GM19438 (cell line): ENCODE data around the gene IGLL1.
"Not testable (repeated sequence)": the region's sequence is repeated elsewhere in the genome, so short reads cannot be mapped to it uniquely, and the experiment has no call there.

ENCODE experiments used
- ATAC-seq: cut with Tn5 transposase; IDR thresholded peaks from one replicate; pipeline ENCODE4 v1.9.1; 2021; ENCODE audit warnings: low read depth; ENCODE audit not compliant: unreplicated experiment

The IGLL1 gene

DNA sequence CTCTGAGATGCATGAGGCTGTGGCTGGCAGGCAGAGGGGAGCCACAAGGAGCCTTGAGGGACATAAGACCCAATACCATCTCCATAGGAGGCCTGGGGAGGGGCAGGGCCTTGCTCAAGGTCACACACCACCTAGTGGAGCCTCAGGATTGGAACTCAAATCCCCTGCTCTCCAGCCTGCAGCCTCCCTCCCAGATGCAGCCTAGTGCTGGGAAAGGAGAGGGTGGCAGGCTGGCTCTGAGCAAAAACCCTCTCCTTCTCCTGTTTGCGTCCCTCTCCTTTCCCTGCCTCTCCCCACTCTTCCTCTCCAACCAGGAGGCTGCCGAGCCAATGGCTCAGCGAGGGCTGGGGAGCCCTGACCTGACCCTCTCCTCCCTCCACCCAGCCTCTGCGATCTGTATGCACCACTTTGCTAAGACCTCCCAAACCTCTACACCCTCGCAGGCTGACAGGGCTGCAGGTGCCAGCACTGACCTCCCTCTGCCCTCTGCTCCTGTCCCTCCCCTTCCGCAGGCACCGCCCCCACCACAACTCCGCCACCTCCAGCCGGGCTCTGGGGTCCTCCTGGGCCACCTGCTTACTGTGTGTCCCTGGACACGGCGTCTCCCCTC is 14.7 kb downstream of the IGLL1 start:
- ATAC-seq, result no peak

DNA sequence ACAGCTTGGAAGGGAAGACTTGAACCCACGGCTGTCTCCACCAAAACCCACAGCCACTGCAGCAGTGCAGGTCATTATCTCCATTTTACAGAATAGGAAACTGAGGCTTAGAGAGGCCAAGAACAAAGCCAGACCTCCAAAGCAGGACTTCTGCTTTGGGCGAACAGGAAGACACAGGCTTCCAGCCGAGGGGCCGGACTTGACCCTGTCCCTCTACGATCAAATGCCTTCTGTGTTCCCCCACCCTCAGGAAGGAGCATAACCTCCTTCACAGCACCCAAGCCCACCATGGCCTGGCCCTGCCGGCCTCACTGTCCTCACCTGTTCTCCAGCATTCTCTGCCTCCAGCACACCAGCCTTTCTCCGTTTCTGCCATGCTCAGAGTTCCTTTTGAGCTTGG is 15.8 kb downstream of the IGLL1 start:
- no peak for ATAC-seq

- no peak for ATAC-seq
Measured at GRCh38 chr22:23563111-23563510, 17.0 kb downstream of the IGLL1 start.

- ATAC-seq, result no peak
Measured at GRCh38 chr22:23562186-23562585, 17.9 kb downstream of the IGLL1 start.

DNA sequence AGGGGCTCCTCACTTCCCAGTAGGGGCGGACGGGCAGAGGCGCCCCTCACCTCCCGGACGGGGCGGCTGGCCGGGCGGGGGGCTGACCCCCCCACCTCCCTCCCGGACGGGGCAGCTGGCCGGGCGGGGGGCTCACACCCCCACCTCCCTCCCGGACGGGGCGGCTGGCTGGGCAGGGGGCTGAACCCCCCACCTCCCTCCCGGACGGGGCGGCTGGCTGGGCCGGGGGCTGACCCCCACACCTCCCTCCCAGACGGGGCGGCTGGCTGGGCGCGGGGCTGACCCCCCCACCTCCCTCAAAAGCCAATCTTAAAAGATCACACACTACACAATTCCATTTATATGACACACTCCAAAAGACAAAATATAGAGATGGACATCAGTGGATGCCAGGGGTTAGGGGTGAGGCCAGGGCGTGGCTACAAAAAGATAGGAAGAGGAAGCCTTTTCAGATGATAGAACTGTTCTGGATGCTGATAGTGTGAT is 19.0 kb downstream of the IGLL1 start:
- not testable (repeated sequence) for ATAC-seq

GRCh38 chr22:23560215-23560614 is 19.9 kb downstream of the IGLL1 start:
- ATAC-seq, result not testable (repeated sequence)

GRCh38 chr22:23557467-23557866 is 22.6 kb downstream of the IGLL1 start:
- ATAC-seq, result no peak

- no peak for ATAC-seq
Measured at GRCh38 chr22:23557036-23557435, 23.1 kb downstream of the IGLL1 start.

GRCh38 chr22:23556026-23556620 is 24.0 kb downstream of the IGLL1 start:
- ATAC-seq, result no peak

DNA sequence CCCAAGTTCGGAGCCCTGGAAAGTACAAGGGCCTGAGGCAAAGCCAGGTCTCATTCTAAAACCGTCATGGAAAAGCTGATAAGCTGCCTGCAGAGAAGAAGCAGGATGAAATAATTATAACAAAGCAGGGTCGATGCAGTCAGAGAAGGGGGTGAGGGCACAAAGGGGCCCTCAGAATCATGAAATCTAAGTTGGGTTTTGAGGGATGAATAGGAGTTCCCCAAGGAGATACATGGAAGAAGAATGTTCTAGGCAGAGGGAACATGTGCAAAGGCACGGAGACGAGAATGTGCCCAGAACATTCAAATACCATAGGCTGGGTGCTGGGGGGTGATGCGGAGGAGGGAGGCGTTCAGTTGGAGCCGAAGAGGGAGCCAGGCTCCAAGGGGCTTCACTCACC is 25.0 kb downstream of the IGLL1 start:
- ATAC-seq, result no peak

DNA sequence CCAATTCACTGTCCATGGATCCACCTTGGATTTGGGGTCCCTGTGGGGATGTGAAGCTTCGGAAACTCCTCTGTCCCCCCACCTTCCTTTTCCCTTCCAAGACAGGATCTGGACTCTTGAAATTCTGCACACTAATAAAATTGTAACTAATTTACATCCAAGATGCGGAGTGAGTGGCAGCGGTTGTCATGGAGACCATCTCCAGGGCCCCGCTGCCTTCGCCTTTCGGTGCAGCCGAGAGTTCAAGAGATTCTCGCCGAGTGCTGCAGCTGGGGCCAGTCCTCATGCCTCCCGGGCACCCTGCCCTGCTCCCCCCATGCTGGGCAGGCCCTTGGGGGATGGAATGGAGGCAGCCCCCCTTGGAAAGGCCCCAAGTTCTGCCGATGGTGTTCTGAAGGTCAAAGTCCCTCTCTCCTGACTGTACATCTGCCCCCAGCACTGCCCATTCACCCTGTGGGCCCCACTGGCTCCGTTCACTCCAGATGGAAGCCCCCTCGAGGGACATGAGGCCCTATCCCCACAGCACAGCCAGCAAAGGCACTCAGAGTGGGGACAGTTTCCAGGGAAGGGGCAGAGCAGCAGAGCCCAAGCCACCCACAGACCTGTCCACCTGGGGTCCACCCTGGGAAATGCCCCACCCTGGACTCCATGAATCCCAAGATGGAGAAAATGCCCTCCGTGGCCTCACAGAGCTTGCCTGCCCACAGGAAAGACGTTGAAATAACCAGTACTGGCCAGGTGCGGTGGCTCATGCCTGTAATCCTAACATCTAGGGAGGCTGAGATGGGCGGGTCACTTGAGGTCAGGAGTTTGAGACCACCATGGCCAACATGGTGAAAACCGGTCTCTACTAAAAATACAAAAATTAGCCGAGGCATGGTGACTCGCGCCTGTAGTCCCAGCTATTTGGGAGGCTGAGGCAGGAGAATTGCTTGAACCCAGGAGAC is 25.9 kb downstream of the IGLL1 start:
- ATAC-seq, result no peak

DNA sequence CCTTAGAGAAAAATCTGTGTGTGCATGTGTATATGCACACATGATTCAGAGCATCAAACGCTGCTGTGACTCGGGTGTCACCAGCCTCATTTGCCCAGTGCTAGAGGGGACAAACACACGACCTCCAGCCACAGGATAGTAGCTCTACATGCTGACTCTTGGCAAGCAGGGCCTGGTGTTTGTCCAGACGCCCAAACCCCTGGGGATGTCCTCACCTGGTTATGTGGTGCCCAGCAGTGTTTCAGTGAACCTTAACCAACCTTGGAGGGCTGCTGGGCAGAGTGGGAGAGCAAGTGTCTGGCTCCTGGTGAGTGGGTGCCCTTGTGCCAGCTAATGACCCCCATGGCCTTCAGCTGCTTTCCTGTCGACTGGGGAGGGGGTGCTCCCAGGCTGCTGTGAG is 26.7 kb downstream of the IGLL1 start:
- ATAC-seq, result no peak

- no peak for ATAC-seq
Measured at GRCh38 chr22:23552573-23552972, 27.5 kb downstream of the IGLL1 start.

- no peak for ATAC-seq
Measured at GRCh38 chr22:23551385-23551784, 28.7 kb downstream of the IGLL1 start.

GRCh38 chr22:23550049-23550650 is 29.9 kb downstream of the IGLL1 start:
- ATAC-seq, result no peak

- no peak for ATAC-seq
Measured at GRCh38 chr22:23549198-23549595, 30.9 kb downstream of the IGLL1 start.

DNA sequence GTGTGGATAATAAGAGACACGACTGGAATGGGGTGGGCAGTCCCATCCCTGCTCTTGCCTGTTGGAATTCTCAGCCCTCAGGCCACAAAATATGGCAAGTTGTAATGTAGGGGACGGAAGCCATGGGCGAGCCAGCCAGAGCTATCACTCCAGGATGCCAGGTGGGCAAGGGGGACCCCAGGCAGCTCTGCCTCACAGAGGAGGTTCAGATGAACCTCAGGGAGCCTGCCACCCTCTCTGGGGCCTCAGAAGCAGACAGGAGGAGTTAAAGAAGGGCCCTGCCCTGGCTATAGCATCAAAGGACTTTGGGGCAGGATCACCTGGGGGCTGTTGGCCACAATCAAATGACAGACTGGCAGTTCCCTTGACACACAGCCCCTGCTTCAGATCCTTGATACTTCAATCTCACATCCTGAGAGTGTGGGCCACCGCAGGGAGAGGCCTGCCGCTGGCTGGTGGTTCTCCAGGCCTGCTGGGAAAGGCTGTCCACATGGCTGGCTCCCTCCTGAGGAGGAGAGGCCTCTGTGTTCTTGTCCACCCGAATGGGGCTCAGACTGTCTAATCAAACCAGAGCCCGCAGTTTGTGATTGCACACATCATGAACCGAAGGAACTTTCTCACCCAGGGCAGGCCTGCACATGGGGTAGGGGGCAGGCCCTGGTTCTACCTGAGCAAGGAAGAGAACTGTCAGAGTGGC is 31.4 kb downstream of the IGLL1 start:
- no peak for ATAC-seq

DNA sequence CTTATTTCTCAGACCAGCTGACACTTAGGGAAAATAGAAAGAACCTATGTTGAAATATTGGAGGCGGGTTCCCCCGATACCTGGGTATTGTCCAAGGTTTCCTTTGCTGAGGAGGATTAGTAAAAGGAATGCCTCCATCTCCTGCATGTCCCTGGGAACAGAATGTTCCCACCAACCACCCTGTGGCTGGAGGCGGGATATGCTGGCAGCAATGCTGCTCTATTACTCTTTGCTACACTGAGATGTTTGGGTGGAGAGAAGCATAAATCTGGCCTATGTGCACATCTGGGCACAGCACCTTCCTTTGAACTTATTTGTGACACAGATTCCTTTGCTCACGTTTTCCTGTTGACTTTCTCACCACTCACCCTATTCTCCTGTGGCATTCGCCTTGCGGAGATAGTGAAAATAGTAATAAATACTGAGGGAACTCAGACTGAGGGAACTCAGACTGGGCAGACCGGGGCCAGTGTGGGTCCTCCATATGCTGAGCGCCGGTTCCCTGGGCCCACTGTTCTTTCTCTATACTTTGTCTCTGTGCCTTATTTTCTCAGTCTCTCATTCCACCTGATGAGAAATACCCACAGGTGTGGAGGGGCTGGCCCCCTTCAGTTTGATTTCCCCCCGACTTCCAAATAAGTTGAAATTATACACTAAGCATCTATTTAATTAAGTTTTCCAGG is 32.1 kb downstream of the IGLL1 start:
- no peak for ATAC-seq

DNA sequence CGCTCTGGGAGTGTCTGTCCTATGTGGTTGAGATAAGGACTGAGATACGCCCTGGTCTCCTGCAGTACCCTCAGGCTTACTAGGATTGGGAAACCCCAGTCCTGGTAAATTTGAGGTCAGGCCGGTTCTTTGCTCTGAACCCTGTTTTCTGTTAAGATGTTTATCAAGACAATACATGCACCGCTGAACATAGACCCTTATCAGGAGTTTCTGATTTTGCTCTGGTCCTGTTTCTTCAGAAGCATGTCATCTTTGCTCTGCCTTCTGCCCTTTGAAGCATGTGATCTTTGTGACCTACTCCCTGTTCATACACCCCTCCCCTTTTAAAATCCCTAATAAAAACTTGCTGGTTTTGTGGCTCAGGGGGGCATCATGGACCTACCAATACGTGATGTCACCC is 32.7 kb downstream of the IGLL1 start:
- ATAC-seq, result not testable (repeated sequence)

- ATAC-seq, result no peak
Measured at GRCh38 chr22:23544852-23545251, 35.2 kb downstream of the IGLL1 start.
